Activated CD8-positive, alpha-beta T cell treated with anti-CD3 and anti-CD28 coated beads, Interleukin-2, amount 10 ng/mL, durations not matched to agents 7 days and 5 days (primary cell): ENCODE results near the gene SPNS1. TPM values are rescaled to one million over a fixed set of nuclear protein-coding genes. Genes with fewer than 3 reads are reported as not detected.

ENCODE experiments used
- ATAC-seq: fragments of 150-1000 bp; cut with Tn5 transposase; one replicate; pipeline ENCODE4 v1.10.0; 2021; ENCODE audit warnings: moderate library complexity
- CTCF ChIA-PET: fragments of 350-600 bp; sonication (Branson Sonifier 250); formaldehyde crosslinking; loops from one replicate; lab custom pipeline; 2021; ENCODE audit warnings: antibody characterized with exemption; lab: Charles Lee
- POLR2A ChIA-PET: fragments of 350-600 bp; sonication (Branson Sonifier 250); formaldehyde crosslinking; loops from one replicate; lab custom pipeline; 2021; ENCODE audit warnings: antibody characterized with exemption; lab: Charles Lee
- DNase-seq: peaks from one replicate; pipeline ENCODE4 v3.0.0-alpha.2; 2020
- H3K27ac Mint-ChIP-seq: one replicate; pipeline ENCODE4 v1.8.0; 2021; ENCODE audit warnings: mild to moderate bottlenecking, mixed read lengths
- H3K27me3 Mint-ChIP-seq: one replicate; pipeline ENCODE4 v1.8.0; 2021; ENCODE audit warnings: low read depth, mixed read lengths
- H3K36me3 Mint-ChIP-seq: one replicate; pipeline ENCODE4 v1.8.0; 2021; ENCODE audit warnings: low read depth, mixed read lengths
- H3K4me1 Mint-ChIP-seq: one replicate; pipeline ENCODE4 v1.8.0; 2021; ENCODE audit warnings: low read depth, mixed read lengths
- H3K4me3 Mint-ChIP-seq: one replicate; pipeline ENCODE4 v1.8.0; 2021; ENCODE audit warnings: mild to moderate bottlenecking, mixed read lengths
- H3K9me3 Mint-ChIP-seq: one replicate; pipeline ENCODE4 v1.8.0; 2022; ENCODE audit warnings: mixed read lengths; ENCODE audit not compliant: insufficient read depth
- total RNA-seq, 2 experiments: library from RNA; stranded (reverse); gene quantifications; one replicate each; pipeline ENCODE4 v1.2.3, GENCODE V29; 2021

Gene SPNS1
- total RNA-seq, 2 experiments from 2014 or later = 28.3 to 29.0 TPM

GRCh38 chr16:29009838-29010166 is 35.2 kb downstream of the SPNS1 start:
- no peaks in the 10 kb centered on the region for H3K36me3 Mint-ChIP-seq
- no peak overlapping the region for H3K4me3 Mint-ChIP-seq
- H3K27ac Mint-ChIP-seq = peak overlapping the region; percentile 87
- no peaks in the 10 kb centered on the region for H3K27me3 Mint-ChIP-seq
- no peak for ATAC-seq
- ChIA-PET POLR2A (interaction anchor here (1.2 to 1.7 kb wide), 2 partner anchors 19 to 21 kb away, joined by 3 to 6 read pairs; no protein-coding TSS in a partner anchor), CTCF (interaction anchor here (0.8 to 2.5 kb wide), 3 partner anchors 12 to 65 kb away, joined by 3 to 8 read pairs (median 3); no protein-coding TSS in a partner anchor)
- no peak for DNase-seq
- H3K4me1 Mint-ChIP-seq = peaks cover 55% of the 10 kb centered on the region
- H3K9me3 Mint-ChIP-seq = no peaks in the 10 kb centered on the region

DNA sequence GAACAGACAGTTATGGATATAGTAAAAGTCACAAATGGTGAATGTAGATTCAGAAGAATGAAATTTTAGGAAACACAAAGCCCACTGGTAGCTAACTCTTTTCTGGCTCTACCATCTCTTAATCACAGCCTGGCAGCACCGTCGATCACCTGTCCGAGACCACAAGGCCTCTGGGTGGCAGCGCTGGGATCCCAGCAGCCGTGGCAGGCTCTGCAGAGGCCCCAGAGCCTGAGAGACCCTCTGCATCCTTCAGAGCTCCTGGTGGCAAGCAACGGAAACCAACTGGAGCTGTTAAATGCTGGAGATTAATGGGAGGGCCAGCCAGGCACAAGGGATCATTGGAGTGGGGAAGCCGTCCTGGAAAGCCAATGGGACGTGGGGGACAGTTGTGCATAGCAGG is 36.5 kb downstream of the SPNS1 start:
- H3K9me3 Mint-ChIP-seq = no peaks in the 10 kb centered on the region
- no peaks in the 10 kb centered on the region for H3K27me3 Mint-ChIP-seq
- H3K4me1 Mint-ChIP-seq = peaks cover 55% of the 10 kb centered on the region
- H3K27ac Mint-ChIP-seq = no peak overlapping the region
- DNase-seq (no peak), ATAC-seq (no peak)
- H3K4me3 Mint-ChIP-seq = no peak overlapping the region
- ChIA-PET CTCF (interaction anchor here (0.8 kb wide), 1 partner anchor 18 kb away, joined by 3 read pairs; no protein-coding TSS in a partner anchor), POLR2A (interaction anchor here (1.0 to 1.7 kb wide), 3 partner anchors 11 to 188 kb away, joined by 3 to 6 read pairs (median 3); partner anchors contain the start of gene ATXN2L)
- H3K36me3 Mint-ChIP-seq = no peaks in the 10 kb centered on the region

GRCh38 chr16:29011851-29012250 is 37.3 kb downstream of the SPNS1 start:
- no peaks in the 10 kb centered on the region for H3K36me3 Mint-ChIP-seq

GRCh38 chr16:29012913-29013553 is 38.5 kb downstream of the SPNS1 start:
- no peaks in the 10 kb centered on the region for H3K27me3 Mint-ChIP-seq
- H3K27ac Mint-ChIP-seq = peak overlapping the region; percentile 76
- peak; percentile 13 for ATAC-seq
- DNase-seq = no peak
- H3K9me3 Mint-ChIP-seq = no peaks in the 10 kb centered on the region
- H3K36me3 Mint-ChIP-seq = no peaks in the 10 kb centered on the region
- ChIA-PET POLR2A (interaction anchor here (0.7 to 2.7 kb wide), 6 partner anchors 8 to 191 kb away, joined by 3 to 12 read pairs (median 4); partner anchors contain the start of genes ATXN2L and LAT), CTCF (interaction anchor here (0.9 kb wide), 2 partner anchors 8 to 13 kb away, joined by 4 read pairs; no protein-coding TSS in a partner anchor)
- H3K4me1 Mint-ChIP-seq = peaks cover 45% of the 10 kb centered on the region
- H3K4me3 Mint-ChIP-seq = no peak overlapping the region

More at GRCh38 chr16:29011851-29012250, 37.3 kb downstream of the SPNS1 start:
- DNase-seq (no peak), ATAC-seq (no peak)
- no peaks in the 10 kb centered on the region for H3K9me3 Mint-ChIP-seq
- CTCF ChIA-PET = interaction anchor here (0.8 kb wide), 1 partner anchor 17 kb away, joined by 3 read pairs; no protein-coding TSS in a partner anchor
- H3K4me3 Mint-ChIP-seq = no peak overlapping the region
- H3K27ac Mint-ChIP-seq = no peak overlapping the region
- peaks cover 55% of the 10 kb centered on the region for H3K4me1 Mint-ChIP-seq
- POLR2A ChIA-PET = interaction anchor here (2.3 kb wide), 1 partner anchor 25 kb away, joined by 6 read pairs; no protein-coding TSS in a partner anchor
- H3K27me3 Mint-ChIP-seq = no peaks in the 10 kb centered on the region

GRCh38 chr16:29014561-29015069 is 40.0 kb downstream of the SPNS1 start:
- Mint-ChIP-seq H3K9me3 (no peaks in the 10 kb centered on the region), H3K27me3 (no peaks in the 10 kb centered on the region), H3K36me3 (no peaks in the 10 kb centered on the region), H3K4me1 (peaks cover 30% of the 10 kb centered on the region), H3K4me3 (no peak overlapping the region), H3K27ac (no peak overlapping the region)
- CTCF ChIA-PET = interaction anchor here (1.1 kb wide), 1 partner anchor 14 kb away, joined by 3 read pairs; no protein-coding TSS in a partner anchor
- no peak for DNase-seq
- no peak for ATAC-seq
- POLR2A ChIA-PET = interaction anchor here (2.7 kb wide), 1 partner anchor 30 kb away, joined by 12 read pairs; the partner anchor contains the start of gene LAT

DNA sequence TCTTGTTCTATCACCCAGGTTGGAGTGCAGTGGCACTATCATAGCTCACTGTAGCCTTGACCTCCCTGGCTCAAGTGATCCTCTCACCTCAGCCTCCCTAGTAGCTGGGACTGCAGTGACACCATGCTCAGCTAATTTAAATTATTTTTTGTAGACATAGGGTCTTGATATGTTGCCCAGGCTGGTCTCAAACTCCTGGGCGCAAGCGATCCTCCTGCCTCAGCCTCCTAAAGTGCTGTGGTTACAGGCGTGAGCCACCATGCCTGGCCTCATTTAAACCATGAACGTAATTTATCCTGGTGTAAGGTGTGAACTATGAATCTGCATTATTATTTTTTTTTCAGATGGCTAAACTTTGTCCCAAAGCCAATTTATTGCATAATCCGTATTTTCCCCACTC is 47.6 kb downstream of the SPNS1 start:
- ChIA-PET CTCF (interaction anchor here (1.8 to 2.1 kb wide), 2 partner anchors 35 to 44 kb away, joined by 4 to 7 read pairs; no protein-coding TSS in a partner anchor), POLR2A (interaction anchor here (0.6 to 1.1 kb wide), 3 partner anchors 12 to 97 kb away, joined by 3 to 4 read pairs (median 3); partner anchors contain the start of gene RABEP2)
- Mint-ChIP-seq H3K9me3 (no peaks in the 10 kb centered on the region), H3K27ac (no peak overlapping the region), H3K27me3 (no peaks in the 10 kb centered on the region), H3K4me3 (no peak overlapping the region), H3K4me1 (peaks cover 49% of the 10 kb centered on the region), H3K36me3 (no peaks in the 10 kb centered on the region)
- DNase-seq (no peak), ATAC-seq (no peak)

DNA sequence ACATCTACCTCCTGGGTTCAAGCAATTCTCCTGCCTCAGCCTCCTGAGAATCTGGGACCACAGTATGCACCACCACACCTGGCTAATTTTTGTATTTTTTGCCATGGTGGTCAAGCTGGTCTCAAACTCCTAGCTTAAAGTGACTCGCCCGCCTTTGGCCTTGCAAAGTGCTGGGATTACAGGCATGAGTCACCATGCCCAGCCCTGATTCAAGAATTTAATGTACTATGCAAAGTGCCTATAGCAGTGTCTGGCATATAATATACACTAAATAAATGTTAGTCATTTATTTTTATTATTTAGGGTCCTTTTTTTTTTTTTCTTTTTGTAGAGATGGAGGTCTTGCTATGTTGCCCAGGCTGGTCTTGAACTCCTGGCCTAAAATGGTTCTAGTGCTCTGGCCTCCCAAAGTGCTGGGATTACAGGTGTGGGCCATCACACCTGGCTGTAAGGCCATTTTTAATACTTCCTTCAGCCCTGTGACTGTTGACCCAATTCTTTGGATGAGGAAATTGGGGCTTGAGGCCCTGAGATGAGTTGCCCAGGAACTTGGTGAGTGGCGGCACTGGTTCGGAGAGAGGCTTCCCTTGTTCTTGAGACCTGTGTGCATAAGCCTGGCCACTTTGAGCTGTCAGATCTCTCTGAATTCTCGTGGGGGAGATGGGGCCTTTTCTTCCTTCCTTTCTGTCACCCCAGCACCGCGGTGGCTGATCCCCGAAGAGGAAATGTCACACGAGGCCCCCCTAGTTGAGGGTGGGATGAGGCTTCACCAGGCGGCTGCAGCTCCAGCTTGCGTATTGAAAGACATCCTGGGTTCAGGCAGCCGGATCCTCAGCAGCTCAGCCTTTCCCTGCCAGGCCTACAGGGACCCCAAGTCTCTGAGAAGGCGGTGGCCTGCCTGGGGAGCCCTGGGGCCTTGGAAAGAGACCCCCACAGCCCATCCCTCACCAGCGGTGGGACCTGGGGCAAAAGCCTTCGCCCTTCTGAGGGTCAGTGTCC is 49.0 kb downstream of the SPNS1 start:
- POLR2A ChIA-PET = interaction anchor here (0.7 to 3.3 kb wide), 5 partner anchors 11 to 43 kb away, joined by 3 to 13 read pairs (median 4); no protein-coding TSS in a partner anchor
- peaks cover 54% of the 10 kb centered on the region for H3K4me1 Mint-ChIP-seq
- ATAC-seq (peak; percentile 48), DNase-seq (peak; percentile 41)
- no peak overlapping the region for H3K4me3 Mint-ChIP-seq
- H3K36me3 Mint-ChIP-seq = no peaks in the 10 kb centered on the region
- CTCF ChIA-PET = interaction anchor here (1.1 to 2.3 kb wide), 3 partner anchors 37 to 49 kb away, joined by 3 to 7 read pairs (median 4); partner anchors contain the start of genes LAT and SPNS1
- no peaks in the 10 kb centered on the region for H3K9me3 Mint-ChIP-seq
- peak overlapping the region; percentile 89 for H3K27ac Mint-ChIP-seq
- no peaks in the 10 kb centered on the region for H3K27me3 Mint-ChIP-seq

GRCh38 chr16:29024278-29024677 is 49.7 kb downstream of the SPNS1 start:
- peak overlapping the region; percentile 89 for H3K27ac Mint-ChIP-seq
- DNase-seq (no peak), ATAC-seq (no peak)
- ChIA-PET CTCF (interaction anchor here (2.3 kb wide), 1 partner anchor 39 kb away, joined by 7 read pairs; the partner anchor contains the start of gene LAT), POLR2A (interaction anchor here (0.7 to 3.3 kb wide), 5 partner anchors 12 to 44 kb away, joined by 3 to 13 read pairs (median 4); no protein-coding TSS in a partner anchor)
- no peaks in the 10 kb centered on the region for H3K36me3 Mint-ChIP-seq
- peaks cover 61% of the 10 kb centered on the region for H3K4me1 Mint-ChIP-seq
- no peak overlapping the region for H3K4me3 Mint-ChIP-seq
- H3K27me3 Mint-ChIP-seq = no peaks in the 10 kb centered on the region
- no peaks in the 10 kb centered on the region for H3K9me3 Mint-ChIP-seq

DNA sequence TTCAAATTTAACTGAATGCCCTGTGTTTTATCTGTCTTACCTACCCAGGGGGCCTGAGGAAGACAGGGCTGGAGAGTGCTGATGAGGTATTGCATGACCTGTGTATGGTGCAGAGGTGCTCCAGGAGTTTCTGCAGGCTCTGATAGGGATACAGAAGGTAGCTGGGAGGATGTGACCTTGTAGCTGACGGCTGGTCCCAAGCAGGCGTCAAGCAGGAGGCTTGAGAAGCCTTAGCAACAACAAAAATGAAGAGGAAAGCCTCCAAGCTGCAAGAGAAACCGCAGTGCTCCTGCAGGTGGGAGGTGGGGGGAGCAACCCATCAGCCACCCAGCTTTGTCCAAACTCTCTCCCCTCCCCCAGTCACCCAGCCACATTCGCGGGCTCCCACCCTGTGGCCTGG is 50.6 kb downstream of the SPNS1 start:
- peak overlapping the region; percentile 87 for H3K27ac Mint-ChIP-seq
- CTCF ChIA-PET = interaction anchor here (2.3 kb wide), 1 partner anchor 40 kb away, joined by 7 read pairs; the partner anchor contains the start of gene LAT
- DNase-seq = no peak
- peaks cover 66% of the 10 kb centered on the region for H3K4me1 Mint-ChIP-seq
- H3K9me3 Mint-ChIP-seq = no peaks in the 10 kb centered on the region
- H3K4me3 Mint-ChIP-seq = no peak overlapping the region
- no peaks in the 10 kb centered on the region for H3K27me3 Mint-ChIP-seq
- POLR2A ChIA-PET = interaction anchor here (0.6 to 3.3 kb wide), 4 partner anchors 13 to 40 kb away, joined by 3 to 13 read pairs (median 4); partner anchors contain the start of gene LAT
- H3K36me3 Mint-ChIP-seq = no peaks in the 10 kb centered on the region
- peak; percentile 24 for ATAC-seq

- peak overlapping the region; percentile 87 for H3K27ac Mint-ChIP-seq
- H3K4me3 Mint-ChIP-seq = no peak overlapping the region
- CTCF ChIA-PET = interaction anchor here (2.3 kb wide), 1 partner anchor 40 kb away, joined by 7 read pairs; the partner anchor contains the start of gene LAT
- H3K4me1 Mint-ChIP-seq = peaks cover 64% of the 10 kb centered on the region
- no peaks in the 10 kb centered on the region for H3K36me3 Mint-ChIP-seq
- no peaks in the 10 kb centered on the region for H3K27me3 Mint-ChIP-seq
- ATAC-seq (no peak), DNase-seq (no peak)
- POLR2A ChIA-PET = interaction anchor here (0.8 to 3.3 kb wide), 3 partner anchors 13 to 38 kb away, joined by 3 to 13 read pairs (median 6); no protein-coding TSS in a partner anchor
- no peaks in the 10 kb centered on the region for H3K9me3 Mint-ChIP-seq
Observed at GRCh38 chr16:29025735-29026134, 51.2 kb downstream of the SPNS1 start.
